ENCODE data around the gene DNAJC13.

DNAJC13 gene

DNA sequence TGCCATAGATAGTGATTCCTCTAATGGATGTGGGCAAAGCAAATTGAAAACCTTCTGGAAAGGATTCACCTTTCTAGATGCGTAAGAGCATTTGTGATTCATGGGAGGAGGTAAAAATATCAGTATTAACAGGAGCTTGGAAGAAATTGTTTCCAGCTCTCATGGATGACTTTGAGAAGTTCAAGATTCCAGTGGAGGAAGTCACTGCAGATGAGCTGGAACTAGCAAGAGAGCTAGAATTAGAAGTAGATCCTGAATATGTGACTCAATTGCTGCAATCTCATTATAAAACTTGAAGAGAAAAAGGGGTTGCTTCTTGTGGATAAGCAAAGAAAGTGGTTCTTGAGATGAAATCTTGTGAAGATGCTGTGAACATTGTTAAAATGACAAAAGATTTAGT is 91.8 kb downstream of the DNAJC13 start:
- DNase-seq (ENCODE audit: low read depth in 1 of 2, low spot score in 1 of 2): no peak
- H3K27ac ChIP-seq (replicated peaks): no peak overlapping the region
- H3K4me3 ChIP-seq (replicated peaks; ENCODE audit: insufficient read depth, low read length): no peak overlapping the region
- H3K27me3 ChIP-seq (ENCODE audit: insufficient read depth, poor library complexity, severe bottlenecking): no peaks in the 10 kb centered on the region
- TF ChIP-seq, protein P1, sequence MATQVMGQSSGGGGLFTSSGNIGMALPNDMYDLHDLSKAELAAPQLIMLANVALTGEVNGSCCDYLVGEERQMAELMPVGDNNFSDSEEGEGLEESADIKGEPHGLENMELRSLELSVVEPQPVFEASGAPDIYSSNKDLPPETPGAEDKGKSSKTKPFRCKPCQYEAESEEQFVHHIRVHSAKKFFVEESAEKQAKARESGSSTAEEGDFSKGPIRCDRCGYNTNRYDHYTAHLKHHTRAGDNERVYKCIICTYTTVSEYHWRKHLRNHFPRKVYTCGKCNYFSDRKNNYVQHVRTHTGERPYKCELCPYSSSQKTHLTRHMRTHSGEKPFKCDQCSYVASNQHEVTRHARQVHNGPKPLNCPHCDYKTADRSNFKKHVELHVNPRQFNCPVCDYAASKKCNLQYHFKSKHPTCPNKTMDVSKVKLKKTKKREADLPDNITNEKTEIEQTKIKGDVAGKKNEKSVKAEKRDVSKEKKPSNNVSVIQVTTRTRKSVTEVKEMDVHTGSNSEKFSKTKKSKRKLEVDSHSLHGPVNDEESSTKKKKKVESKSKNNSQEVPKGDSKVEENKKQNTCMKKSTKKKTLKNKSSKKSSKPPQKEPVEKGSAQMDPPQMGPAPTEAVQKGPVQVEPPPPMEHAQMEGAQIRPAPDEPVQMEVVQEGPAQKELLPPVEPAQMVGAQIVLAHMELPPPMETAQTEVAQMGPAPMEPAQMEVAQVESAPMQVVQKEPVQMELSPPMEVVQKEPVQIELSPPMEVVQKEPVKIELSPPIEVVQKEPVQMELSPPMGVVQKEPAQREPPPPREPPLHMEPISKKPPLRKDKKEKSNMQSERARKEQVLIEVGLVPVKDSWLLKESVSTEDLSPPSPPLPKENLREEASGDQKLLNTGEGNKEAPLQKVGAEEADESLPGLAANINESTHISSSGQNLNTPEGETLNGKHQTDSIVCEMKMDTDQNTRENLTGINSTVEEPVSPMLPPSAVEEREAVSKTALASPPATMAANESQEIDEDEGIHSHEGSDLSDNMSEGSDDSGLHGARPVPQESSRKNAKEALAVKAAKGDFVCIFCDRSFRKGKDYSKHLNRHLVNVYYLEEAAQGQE (IDR thresholded peaks at IDR 0.05; ENCODE audit: insufficient replicate concordance, low read depth): no peak
- TF ChIP-seq GABPA (IDR thresholded peaks at IDR 0.05; ENCODE audit: low read depth) (no peak), POLR2AphosphoS5 (IDR thresholded peaks at IDR 0.05; ENCODE audit: low read depth) (no peak), SPI1 (IDR thresholded peaks at IDR 0.05; ENCODE audit: borderline replicate concordance, low read depth) (no peak)
- TF ChIP-seq, protein P2, sequence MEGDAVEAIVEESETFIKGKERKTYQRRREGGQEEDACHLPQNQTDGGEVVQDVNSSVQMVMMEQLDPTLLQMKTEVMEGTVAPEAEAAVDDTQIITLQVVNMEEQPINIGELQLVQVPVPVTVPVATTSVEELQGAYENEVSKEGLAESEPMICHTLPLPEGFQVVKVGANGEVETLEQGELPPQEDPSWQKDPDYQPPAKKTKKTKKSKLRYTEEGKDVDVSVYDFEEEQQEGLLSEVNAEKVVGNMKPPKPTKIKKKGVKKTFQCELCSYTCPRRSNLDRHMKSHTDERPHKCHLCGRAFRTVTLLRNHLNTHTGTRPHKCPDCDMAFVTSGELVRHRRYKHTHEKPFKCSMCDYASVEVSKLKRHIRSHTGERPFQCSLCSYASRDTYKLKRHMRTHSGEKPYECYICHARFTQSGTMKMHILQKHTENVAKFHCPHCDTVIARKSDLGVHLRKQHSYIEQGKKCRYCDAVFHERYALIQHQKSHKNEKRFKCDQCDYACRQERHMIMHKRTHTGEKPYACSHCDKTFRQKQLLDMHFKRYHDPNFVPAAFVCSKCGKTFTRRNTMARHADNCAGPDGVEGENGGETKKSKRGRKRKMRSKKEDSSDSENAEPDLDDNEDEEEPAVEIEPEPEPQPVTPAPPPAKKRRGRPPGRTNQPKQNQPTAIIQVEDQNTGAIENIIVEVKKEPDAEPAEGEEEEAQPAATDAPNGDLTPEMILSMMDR (IDR thresholded peaks at IDR 0.05; ENCODE audit: insufficient read depth, low read length): no peak

DNA sequence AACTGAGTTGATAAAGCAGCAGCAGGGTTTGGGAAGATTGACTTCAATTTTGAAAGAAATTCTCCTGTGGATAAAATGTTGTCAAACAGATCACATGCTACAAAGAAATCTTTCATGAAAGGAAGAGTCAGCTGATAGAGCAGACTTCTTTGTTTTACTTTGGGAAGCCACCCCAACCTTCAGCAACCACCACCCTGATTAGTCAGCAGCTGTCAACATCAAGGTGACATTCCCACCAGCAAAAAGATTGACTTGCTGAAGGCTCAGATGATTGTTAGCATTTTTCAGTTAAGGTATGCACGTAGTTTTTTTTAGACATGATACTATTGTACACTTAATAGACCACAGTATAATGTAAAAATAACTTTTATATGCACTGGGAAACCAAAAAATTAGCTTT is 92.2 kb downstream of the DNAJC13 start:
- Histone ChIP-seq H3K4me3 (replicated peaks; ENCODE audit: insufficient read depth, low read length) (no peak overlapping the region), H3K27me3 (ENCODE audit: insufficient read depth, poor library complexity, severe bottlenecking) (no peaks in the 10 kb centered on the region), H3K27ac (replicated peaks) (no peak overlapping the region)
- no peak for DNase-seq (ENCODE audit: low read depth in 1 of 2, low spot score in 1 of 2)
- TF ChIP-seq, protein P1 (IDR thresholded peaks at IDR 0.05; ENCODE audit: insufficient replicate concordance, low read depth): no peak
- no peak for TF ChIP-seq SPI1 (IDR thresholded peaks at IDR 0.05; ENCODE audit: borderline replicate concordance, low read depth)
- no peak for TF ChIP-seq GABPA (IDR thresholded peaks at IDR 0.05; ENCODE audit: low read depth)
- TF ChIP-seq POLR2AphosphoS5 (IDR thresholded peaks at IDR 0.05; ENCODE audit: low read depth): no peak
- TF ChIP-seq, protein P2 (IDR thresholded peaks at IDR 0.05; ENCODE audit: insufficient read depth, low read length): no peak

DNA sequence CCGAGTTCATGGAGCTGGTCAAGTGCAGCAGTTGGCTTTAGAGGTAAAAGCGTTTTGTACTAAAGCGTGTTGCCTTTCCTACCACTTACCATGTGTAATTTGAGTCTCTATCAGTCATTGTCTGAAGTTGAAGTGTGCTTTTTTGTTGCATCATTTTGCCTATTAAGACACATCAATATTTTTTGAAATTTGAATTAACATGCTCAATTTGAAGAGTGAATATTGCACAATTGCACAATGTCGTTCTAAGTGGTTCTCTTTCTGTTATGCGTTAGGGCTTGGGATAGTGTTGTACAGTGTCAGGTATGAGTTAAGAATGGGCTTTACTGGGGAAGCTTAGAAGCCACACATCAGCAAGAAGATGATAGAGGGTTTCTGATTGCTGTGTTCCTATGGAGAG is 95.8 kb downstream of the DNAJC13 start:
- Histone ChIP-seq H3K27ac (replicated peaks) (no peak overlapping the region), H3K4me3 (replicated peaks; ENCODE audit: insufficient read depth, low read length) (no peak overlapping the region), H3K27me3 (ENCODE audit: insufficient read depth, poor library complexity, severe bottlenecking) (no peaks in the 10 kb centered on the region)
- DNase-seq (ENCODE audit: low read depth in 1 of 2, low spot score in 1 of 2): peak in 1 of 2 experiments; percentile 13
- no peak for TF ChIP-seq SPI1 (IDR thresholded peaks at IDR 0.05; ENCODE audit: borderline replicate concordance, low read depth)
- TF ChIP-seq POLR2AphosphoS5 (IDR thresholded peaks at IDR 0.05; ENCODE audit: low read depth): no peak
- TF ChIP-seq, protein P1 (IDR thresholded peaks at IDR 0.05; ENCODE audit: insufficient replicate concordance, low read depth): no peak
- TF ChIP-seq, protein P2 (IDR thresholded peaks at IDR 0.05; ENCODE audit: insufficient read depth, low read length): no peak
- no peak for TF ChIP-seq GABPA (IDR thresholded peaks at IDR 0.05; ENCODE audit: low read depth)

Measured in HL-60 (cell line).